AML-193 (cell line): ENCODE measurements around the gene ANO8.
"Not testable (repeated sequence)": the region's sequence is repeated elsewhere in the genome, so short reads cannot be mapped to it uniquely, and the experiment has no call there.

Experiments used
- DNase-seq, 2 experiments: peaks; one replicate each; lab custom pipeline; 2025; lab: John Stamatoyannopoulos, UW

The ANO8 gene

DNA sequence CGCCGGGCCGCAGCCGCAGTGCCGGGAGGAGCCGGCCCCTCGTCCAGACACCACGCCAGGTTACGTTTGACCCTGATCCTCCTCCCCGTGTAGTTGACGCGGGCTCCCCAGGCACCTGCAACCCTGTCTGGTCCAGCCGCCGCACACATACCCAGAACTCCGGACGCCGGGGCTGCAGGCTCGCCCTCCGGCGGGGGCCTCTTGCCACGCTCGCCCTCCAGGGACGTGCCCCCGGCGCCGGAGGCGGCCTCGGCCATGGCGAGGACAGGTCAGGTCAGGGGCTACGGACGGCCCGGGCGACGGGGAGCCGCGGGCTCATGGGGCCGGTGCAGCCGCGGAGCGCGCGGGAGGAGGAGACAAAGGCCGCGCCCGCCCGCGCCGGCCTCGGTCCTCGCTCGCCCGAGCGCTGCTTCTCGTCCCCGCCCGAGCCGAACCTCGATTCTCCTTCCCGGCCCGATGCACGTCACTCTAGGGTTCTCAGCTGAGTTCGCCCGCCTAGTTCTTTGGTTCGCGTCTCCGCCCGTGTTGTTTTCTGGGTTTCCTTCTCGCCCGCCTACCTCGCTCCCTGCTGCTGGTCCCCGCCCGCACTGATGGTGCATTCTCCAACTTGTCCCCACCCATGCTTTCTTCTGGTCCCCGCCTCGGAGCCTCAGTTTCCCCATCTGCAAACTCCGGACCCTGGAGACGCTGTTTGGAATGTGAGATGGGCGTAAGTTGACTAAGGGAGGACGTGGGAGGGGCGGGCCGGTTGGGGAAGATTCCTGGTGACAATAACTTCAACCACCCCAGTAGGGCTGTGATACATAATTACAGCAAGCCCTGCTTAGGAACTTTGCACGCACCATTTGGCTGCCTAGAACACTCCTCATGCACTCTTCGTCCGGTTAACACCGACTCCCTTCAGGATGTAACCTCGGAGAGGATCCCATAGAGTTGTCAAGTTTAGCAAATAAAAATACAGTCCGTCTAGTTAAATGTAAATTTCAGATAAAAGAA, at the start of gene ANO8:
TSS of gene ANO8 (minus strand) at position 442 of the 996 bp plus-strand sequence. CDS start at position 257, 185 bp downstream.
- DNase-seq = peak; percentile 93 to 94

DNA sequence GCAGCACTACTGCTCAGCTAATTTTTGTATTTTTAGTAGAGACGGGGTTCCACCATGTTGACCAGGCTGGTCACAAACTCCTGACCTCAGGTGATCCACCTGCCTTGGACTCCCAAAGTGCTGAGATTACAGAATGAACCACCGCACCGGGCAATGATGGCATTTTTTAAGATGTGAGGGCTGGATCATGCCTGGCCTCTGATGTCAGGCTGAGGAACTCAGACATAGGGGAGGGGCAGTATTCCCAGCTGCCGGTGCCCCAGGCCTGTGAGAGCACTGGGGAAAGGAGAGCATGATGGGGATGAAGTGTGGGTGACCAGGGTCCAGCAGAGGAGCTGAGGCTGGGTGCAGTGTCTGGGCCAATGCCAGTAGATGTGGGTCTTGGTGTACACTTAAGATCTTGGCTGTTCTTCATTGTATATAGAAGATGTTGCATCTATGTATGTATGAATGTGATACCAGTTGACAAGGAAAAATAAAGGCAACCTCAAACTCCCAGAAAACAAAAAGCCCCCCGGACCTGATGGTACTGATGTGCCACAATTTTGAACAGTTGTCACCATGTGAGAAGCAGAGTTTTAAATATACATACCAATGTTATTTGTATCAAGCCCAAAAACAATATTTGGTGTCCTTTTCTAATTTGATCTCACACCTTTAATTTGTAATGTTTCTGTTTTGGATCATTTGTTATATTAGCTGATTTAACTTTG, 45.9 kb upstream of the ANO8 start:
- no peak for DNase-seq

- no peak for DNase-seq
Measured at GRCh38 chr19:17379221-17379631, 44.6 kb upstream of the ANO8 start.

DNA sequence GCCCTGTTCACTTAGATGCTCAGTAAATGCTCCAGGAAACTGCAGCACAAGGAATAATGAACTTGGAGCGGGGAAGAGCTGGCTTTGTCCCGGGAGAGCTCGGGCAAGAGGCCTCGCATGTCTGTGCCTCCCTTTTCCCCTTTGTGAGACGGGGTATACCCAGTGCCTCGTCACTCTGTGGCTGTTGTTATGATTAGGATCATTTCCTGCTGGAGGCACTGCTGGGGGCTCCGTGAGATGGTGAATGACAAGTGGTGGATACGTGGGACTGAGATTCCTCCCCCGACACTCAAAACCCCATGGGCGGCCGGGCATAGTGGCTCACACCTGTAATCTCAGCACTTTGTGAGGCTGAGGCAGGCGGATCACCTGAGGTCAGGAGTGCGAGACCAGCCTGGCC, 43.6 kb upstream of the ANO8 start:
- no peak for DNase-seq

DNA sequence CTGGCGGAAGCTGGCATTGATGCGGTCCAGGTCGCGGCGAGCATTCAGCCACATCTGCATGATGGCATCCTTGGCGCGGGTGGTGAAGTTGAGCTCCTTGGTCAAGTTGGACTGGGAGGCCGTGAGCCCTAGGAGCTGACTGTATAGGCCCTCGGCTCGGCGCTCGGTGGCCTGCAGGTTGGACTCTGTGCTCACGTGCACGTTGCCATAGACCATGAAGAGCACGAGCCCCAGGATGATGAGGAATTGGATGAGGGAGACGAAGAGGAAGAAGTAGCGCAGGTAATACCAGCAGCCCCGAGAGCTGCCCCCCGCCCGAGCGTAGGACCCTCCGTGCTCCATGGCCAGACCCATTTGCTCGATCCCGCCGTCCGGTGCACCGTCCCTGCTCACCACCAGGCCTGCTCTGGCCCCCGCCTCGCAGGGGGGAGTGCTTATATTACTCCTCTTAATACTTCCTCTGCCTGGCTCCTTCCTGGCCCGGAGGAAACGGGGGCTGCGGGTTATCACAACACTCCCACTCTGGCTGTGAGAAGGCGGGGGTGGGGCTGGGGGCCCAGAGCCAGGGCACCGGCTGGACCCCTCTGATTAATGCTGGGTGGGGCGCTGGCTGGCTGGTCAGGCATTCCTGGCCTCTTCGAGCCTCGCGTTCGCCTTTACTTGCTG, 42.4 kb upstream of the ANO8 start, which contains the start of gene PLVAP:
TSS of gene PLVAP (minus strand) at position 408 of the 666 bp plus-strand sequence. CDS start at position 354, 54 bp downstream.
- DNase-seq = no peak

DNA sequence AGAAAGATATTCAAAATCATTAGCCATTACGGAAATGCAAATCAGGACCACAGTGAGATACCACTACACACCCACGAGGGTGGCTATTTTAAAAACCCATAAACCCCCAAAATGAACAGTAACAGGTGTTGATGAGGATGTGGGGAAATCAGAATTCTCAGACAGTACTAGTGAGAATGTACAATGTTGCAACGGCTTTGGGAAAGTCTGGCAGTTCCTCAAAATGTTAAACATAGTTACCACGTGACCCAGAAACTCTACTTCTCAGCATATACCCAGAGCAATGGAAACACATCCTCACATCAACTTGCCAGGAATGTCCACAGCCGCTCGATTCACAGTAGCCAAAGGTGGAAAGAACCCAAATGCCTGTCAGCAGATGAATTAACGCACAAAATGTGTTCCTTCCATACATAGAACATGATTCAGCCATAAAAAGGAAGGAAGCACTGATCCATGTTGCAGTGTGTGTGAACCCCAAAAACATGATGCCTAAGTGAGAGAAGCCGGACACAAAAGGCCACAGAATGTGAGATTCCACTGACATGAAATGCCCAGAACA, 35.5 kb upstream of the ANO8 start:
- peak; percentile 79 to 80 for DNase-seq

GRCh38 chr19:17365361-17365760, 30.7 kb upstream of the ANO8 start:
- DNase-seq = no peak

- not testable (repeated sequence) for DNase-seq
Measured at GRCh38 chr19:17363852-17364605, 29.4 kb upstream of the ANO8 start.

DNA sequence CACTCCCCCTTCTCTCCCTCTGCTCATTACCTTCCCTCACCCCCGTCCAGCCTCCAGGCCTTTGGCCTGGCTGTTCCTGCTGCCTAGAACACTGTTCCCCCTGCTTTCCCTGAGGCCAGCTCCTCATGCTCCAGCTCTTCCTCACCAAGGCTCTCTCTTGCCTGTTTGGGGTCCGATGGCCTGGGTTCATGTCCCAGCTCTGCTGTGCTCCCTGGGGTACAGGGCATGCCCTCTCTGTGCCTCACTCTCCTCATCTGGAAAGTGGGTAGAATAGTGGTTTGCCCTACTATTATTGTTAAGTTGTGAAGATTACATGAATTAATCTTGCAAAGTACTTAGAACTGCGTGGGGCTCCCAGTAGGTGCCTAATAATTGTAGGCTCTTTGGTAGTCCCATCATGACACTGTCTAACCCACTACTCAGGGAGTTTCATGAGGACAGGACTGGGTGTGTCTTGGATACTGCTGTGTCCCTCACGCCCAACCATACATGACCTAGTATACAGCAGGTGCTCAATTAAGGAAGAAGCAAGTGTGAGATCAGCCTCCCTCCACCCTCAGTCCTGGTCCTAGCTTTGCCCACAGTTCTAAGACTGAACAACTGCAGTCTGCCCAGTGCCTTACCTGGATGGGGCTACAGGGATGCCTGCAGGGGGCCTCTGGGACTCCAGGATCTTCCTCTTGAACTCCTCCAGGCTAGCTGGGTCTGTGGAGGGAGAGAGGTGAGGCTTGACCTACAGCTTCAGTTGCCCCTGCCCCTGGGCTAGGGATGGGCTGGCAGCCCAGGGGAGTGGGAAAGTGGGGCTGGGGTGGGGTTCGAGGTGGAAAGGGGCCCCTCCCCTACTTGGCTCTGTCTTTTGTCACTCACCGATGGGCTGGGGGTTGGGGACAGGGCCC, 25.5 kb upstream of the ANO8 start:
- DNase-seq = no peak

GRCh38 chr19:17358395-17358794, 23.7 kb upstream of the ANO8 start:
- no peak for DNase-seq

DNA sequence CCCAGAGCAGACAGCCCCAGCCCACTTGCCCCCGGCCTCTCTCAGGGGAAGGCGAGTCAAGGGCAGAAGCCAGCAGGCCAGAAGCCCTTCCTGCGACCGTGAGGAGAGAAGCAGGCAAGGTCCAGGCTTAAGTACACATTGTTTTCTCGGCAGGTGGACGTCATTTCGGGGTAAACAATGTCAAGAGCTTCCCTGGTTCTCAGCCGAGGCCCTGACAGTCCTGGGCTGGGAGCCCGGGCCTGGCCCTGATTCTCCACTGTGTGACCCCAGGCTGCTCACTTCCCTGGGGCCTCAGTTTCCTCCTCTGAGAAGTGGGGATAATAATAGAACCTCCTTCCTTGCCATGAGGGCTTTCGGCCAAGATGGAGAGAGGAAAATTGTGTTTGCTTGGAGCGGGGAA, 23.1 kb upstream of the ANO8 start:
- DNase-seq = no peak

DNA sequence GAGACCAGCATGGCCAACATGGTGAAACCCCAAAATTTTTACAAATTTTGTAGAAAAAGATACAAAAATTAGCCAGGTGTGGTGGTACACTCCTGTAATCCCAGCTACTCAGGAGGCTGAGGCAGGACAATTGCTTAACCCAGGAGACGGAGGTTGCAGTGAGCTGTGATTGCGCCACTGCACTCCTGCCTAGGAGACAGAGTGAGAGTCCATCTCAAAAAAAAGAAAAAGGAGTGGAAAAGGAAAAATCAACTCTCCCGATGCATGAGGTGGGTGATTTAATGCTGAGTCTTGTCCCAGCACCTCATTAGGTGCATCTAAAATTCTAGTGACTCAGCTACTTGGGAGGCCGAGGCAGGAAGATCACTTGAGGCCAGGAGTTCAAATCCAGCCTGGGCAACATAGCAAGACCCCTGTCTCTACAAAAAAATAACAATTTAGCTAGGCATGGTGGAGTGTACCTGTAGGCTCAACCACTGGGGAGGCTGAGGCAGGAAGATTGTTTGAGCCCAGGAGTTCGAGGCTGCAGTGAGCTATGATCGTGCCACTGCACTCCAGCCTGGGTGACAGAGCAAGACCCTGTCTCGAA, 22.5 kb upstream of the ANO8 start:
- no peak for DNase-seq

- DNase-seq = no peak
Measured at GRCh38 chr19:17353386-17353785, 18.7 kb upstream of the ANO8 start.

DNA sequence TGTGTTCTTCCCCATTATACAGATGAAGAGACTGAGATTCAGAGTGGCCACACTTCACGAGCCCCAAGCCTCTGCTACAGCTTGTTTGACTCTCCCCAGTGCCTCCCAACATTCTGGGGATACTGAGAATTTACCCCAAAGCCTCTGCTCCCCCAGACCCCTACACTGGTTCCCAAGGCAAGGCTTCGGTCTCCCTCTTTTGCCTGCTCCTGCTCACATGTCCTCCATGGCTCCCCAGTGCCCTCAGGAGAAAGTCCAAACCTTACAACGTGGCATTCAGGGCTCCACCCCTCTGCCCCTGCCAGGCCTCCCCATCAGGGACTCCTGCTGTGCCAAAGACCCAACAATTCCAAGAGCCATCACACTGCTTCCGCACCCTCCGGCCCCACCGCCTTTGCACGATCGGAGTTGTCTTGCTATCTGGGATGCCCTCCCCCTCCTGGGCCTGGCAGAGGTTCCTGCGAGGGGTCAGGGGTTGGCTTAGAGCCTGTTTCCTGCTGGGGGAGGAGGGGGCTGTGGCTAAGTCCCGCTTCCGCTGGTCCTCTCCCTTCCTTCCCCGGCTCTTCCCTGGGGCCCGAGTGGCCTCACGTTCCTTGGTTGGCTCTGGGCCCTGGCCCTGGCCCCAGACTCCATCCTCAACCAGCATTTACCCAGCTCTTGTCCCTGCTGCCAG, 18.1 kb upstream of the ANO8 start:
- DNase-seq = no peak

DNA sequence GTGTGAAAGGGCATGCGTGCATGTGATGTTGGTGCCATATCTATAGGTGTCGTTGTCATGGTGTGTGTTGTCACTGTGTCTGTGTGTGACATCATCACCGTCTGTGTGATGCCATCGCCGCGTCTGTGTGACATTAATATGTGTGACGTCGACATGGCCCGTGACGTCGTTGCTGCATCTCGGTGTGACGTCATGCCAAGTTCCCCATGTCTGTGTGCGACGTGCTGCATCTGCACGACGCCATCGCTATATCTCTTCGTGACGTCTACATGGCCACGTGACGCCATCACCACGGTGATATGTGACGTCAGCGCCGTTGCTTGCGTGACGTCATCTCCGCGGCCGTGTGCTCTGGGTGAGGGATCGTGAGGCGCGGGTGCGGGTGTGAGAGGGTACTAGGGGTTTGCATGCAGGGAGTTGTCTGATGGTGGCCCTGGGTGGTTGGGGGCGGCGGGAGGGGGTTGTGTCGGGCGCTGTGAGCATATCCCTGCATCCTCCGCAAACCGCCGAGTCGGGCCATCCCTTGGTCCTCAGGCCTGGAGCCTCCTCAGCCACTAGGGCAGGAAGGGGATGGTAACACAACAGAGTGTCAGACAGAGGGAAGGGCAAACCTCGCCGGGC, 17.3 kb upstream of the ANO8 start:
- DNase-seq = no peak

DNA sequence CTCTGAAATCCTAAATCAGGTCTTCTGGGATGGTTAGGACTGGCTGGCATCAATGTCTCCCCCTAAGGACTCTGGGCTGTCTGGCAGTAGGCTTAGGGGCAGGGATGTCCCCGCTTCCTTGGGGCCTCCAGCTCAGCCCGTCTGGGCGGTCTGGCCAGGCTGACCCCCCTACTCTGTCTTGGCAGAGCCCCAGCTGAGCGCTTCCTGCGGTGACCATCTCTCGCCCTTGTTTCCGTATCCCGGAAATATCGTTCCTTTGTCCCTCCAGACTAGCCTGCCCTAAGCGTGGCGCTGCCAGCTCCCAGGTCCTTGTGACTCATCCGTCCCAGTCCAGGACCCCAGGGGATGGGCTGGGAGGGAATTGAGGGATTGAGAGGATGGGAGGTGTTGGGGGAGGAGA, 14.0 kb upstream of the ANO8 start:
- no peak for DNase-seq

DNA sequence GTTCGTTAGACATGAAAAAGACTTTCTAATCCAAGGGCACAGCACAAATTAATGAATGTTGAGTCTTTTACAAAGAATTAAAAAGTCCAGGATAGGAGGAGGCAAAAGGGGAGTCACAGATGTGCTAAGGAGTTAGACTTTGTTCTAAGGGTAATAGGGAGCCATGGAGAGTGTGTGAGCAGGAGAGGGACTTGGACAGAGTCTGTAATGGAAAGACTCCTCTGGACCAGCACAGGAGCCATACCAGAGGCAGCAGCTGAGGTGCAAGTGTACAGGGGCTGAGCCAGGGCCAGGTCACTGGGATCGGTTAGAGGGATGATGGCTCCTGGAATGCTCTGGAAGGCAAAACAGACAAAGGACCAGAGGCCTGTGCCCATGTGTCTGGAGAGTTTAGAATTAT, 13.2 kb upstream of the ANO8 start:
- DNase-seq = no peak

- DNase-seq = no peak
Measured at GRCh38 chr19:17347361-17347760, 12.7 kb upstream of the ANO8 start.
